ENCODE data around the gene GPR137B. TPM values are rescaled to one million over a fixed set of nuclear protein-coding genes. Genes with fewer than 3 reads are reported as not detected.
"Not testable (repeated sequence)": the region's sequence is repeated elsewhere in the genome, so short reads cannot be mapped to it uniquely, and the experiment has no call there.

Gene GPR137B
- polyA plus RNA-seq, 1 donor from 2014 or later = 8.2 TPM

- no peaks in the 10 kb centered on the region for H3K9me2 ChIP-seq (ENCODE audit: insufficient read depth, low read length)
- no peak overlapping the region for H3K4me3 ChIP-seq (ENCODE audit: low read length)
- TF ChIP-seq, protein P1, sequence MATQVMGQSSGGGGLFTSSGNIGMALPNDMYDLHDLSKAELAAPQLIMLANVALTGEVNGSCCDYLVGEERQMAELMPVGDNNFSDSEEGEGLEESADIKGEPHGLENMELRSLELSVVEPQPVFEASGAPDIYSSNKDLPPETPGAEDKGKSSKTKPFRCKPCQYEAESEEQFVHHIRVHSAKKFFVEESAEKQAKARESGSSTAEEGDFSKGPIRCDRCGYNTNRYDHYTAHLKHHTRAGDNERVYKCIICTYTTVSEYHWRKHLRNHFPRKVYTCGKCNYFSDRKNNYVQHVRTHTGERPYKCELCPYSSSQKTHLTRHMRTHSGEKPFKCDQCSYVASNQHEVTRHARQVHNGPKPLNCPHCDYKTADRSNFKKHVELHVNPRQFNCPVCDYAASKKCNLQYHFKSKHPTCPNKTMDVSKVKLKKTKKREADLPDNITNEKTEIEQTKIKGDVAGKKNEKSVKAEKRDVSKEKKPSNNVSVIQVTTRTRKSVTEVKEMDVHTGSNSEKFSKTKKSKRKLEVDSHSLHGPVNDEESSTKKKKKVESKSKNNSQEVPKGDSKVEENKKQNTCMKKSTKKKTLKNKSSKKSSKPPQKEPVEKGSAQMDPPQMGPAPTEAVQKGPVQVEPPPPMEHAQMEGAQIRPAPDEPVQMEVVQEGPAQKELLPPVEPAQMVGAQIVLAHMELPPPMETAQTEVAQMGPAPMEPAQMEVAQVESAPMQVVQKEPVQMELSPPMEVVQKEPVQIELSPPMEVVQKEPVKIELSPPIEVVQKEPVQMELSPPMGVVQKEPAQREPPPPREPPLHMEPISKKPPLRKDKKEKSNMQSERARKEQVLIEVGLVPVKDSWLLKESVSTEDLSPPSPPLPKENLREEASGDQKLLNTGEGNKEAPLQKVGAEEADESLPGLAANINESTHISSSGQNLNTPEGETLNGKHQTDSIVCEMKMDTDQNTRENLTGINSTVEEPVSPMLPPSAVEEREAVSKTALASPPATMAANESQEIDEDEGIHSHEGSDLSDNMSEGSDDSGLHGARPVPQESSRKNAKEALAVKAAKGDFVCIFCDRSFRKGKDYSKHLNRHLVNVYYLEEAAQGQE (IDR thresholded peaks at IDR 0.05; ENCODE audit: borderline replicate concordance) = no peak
- no peak for TF ChIP-seq RAD21 (conservative IDR thresholded peaks at IDR 0.05)
- TF ChIP-seq POLR2AphosphoS5 (IDR thresholded peaks at IDR 0.05) = no peak
- TF ChIP-seq CTCF (IDR thresholded peaks at IDR 0.05; ENCODE audit: poor library complexity, severe bottlenecking) = no peak
- TF ChIP-seq TAF1 (IDR thresholded peaks at IDR 0.05; ENCODE audit: low read depth) = no peak
- no peak for TF ChIP-seq MXI1 (conservative IDR thresholded peaks at IDR 0.05; ENCODE audit: poor library complexity, severe bottlenecking)
- no peak for TF ChIP-seq SMC3 (conservative IDR thresholded peaks at IDR 0.05; ENCODE audit: poor library complexity)
- no peak for TF ChIP-seq EP300 (conservative IDR thresholded peaks at IDR 0.05; ENCODE audit: poor library complexity, severe bottlenecking)
- TF ChIP-seq EZH2 (IDR thresholded peaks at IDR 0.05; ENCODE audit: borderline replicate concordance, insufficient read depth, low read length, poor library complexity, severe bottlenecking) = no peak
- no peak overlapping the region for H3K9ac ChIP-seq (ENCODE audit: low read length)
- H2AFZ ChIP-seq (ENCODE audit: low read depth, low read length) = no peak overlapping the region
- no peaks in the 10 kb centered on the region for H3K79me2 ChIP-seq (replicated peaks; ENCODE audit: insufficient read depth, low read length)
- H3K27me3 ChIP-seq (ENCODE audit: insufficient read depth, low read depth, low read length) = no peaks in the 10 kb centered on the region
- no peaks in the 10 kb centered on the region for H3K9me3 ChIP-seq (ENCODE audit: low read length)
- H3K27ac ChIP-seq (ENCODE audit: low read length) = no peak overlapping the region
- no peaks in the 10 kb centered on the region for H3F3A ChIP-seq (ENCODE audit: insufficient read depth, low read length, poor library complexity, severe bottlenecking)
- no peaks in the 10 kb centered on the region for H3K36me3 ChIP-seq (ENCODE audit: insufficient read depth, low read length)
- H3K4me2 ChIP-seq (ENCODE audit: low read length) = no peak overlapping the region
- no peaks in the 10 kb centered on the region for H4K20me1 ChIP-seq (ENCODE audit: insufficient read depth)
Observed at GRCh38 chr1:236095705-236096520, 46.4 kb upstream of the GPR137B start.

DNA sequence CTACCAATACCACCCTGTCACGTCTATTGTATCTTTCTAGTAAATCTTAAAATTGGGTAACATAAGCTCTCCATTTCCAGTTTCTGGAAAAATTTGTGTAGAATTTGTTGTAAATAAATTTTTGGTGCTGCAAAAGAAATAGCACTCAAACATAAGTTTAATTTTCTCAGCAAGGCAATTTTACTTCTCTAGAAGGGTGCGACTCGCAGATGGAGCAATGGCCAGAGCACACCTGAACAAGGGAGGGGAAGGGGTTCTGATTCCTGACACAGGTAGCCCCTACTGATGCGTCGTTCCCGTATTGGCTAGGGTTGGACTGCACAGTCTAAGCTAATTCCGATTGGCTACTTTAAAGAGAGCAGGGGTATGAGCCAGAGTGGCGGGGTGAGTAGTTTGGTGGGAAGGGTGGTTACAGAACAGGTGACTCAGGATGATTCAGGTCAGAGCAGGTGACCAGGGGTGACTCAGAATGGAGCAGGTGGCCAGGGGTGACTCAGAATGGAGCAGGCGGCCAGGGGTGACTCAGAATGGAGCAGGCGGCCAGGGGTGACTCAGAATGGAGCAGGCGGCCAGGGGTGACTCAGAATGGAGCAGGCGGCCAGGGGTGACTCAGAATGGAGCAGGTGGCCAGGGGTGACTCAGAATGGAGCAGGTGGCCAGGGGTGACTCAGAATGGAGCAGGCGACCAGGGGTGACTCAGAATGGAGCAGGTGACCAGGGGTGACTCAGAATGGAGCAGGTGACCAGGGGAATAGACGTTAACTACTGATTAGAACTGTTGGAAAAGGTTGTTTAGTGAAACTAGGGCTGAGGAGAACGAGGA is 45.5 kb upstream of the GPR137B start:
- H2AFZ ChIP-seq (ENCODE audit: low read depth, low read length); H3K27me3 ChIP-seq (ENCODE audit: insufficient read depth, low read depth, low read length); H3K4me3 ChIP-seq (ENCODE audit: low read length); H3K9me2 ChIP-seq (ENCODE audit: insufficient read depth, low read length); H3K9ac ChIP-seq (ENCODE audit: low read length); H3K36me3 ChIP-seq (ENCODE audit: insufficient read depth, low read length); H3F3A ChIP-seq (ENCODE audit: insufficient read depth, low read length, poor library complexity, severe bottlenecking); H3K79me2 ChIP-seq (replicated peaks; ENCODE audit: insufficient read depth, low read length); H3K4me2 ChIP-seq (ENCODE audit: low read length); H3K27ac ChIP-seq (ENCODE audit: low read length); H4K20me1 ChIP-seq (ENCODE audit: insufficient read depth); H3K9me3 ChIP-seq (ENCODE audit: low read length): not testable (repeated sequence)
